ENCODE results near the gene C2orf69. TPM values are rescaled to one million over a fixed set of nuclear protein-coding genes. Genes with fewer than 3 reads are reported as not detected.
A peak's percentile ranks its signal among the peaks of the same experiment; 100 is the strongest.

Gene C2orf69
- total and polyA plus RNA-seq, 2 of the 13 experiments (the other 11 are each of a cell fraction or from before 2014, with no cell fraction given): 4.8 to 19.3 TPM

DNA sequence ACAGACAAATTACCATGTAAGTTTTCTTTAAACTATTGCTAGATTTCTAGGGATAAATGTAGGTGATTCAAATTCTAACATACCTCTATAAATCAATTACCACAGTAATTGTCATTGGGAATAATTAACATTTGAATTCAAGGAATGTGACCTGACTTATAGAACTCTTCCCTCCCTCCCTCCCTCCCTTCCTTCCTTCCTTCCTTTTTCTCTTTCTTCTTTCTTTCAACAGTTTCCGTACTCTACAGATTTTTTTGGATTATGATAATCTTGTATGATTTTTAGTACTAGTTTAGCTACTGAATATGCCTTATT is 41.9 kb upstream of the C2orf69 start:
- FAIRE-seq: no peak
- peak; percentile 86 for TF ChIP-seq HNRNPK (IDR thresholded peaks at IDR 0.05; ENCODE audit: low read depth, low read length, poor library complexity, severe bottlenecking)
- TF ChIP-seq, protein P1, sequence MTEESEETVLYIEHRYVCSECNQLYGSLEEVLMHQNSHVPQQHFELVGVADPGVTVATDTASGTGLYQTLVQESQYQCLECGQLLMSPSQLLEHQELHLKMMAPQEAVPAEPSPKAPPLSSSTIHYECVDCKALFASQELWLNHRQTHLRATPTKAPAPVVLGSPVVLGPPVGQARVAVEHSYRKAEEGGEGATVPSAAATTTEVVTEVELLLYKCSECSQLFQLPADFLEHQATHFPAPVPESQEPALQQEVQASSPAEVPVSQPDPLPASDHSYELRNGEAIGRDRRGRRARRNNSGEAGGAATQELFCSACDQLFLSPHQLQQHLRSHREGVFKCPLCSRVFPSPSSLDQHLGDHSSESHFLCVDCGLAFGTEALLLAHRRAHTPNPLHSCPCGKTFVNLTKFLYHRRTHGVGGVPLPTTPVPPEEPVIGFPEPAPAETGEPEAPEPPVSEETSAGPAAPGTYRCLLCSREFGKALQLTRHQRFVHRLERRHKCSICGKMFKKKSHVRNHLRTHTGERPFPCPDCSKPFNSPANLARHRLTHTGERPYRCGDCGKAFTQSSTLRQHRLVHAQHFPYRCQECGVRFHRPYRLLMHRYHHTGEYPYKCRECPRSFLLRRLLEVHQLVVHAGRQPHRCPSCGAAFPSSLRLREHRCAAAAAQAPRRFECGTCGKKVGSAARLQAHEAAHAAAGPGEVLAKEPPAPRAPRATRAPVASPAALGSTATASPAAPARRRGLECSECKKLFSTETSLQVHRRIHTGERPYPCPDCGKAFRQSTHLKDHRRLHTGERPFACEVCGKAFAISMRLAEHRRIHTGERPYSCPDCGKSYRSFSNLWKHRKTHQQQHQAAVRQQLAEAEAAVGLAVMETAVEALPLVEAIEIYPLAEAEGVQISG (CRISPR knock-in tag; IDR thresholded peaks at IDR 0.05): no peak
- TF ChIP-seq, protein P2, sequence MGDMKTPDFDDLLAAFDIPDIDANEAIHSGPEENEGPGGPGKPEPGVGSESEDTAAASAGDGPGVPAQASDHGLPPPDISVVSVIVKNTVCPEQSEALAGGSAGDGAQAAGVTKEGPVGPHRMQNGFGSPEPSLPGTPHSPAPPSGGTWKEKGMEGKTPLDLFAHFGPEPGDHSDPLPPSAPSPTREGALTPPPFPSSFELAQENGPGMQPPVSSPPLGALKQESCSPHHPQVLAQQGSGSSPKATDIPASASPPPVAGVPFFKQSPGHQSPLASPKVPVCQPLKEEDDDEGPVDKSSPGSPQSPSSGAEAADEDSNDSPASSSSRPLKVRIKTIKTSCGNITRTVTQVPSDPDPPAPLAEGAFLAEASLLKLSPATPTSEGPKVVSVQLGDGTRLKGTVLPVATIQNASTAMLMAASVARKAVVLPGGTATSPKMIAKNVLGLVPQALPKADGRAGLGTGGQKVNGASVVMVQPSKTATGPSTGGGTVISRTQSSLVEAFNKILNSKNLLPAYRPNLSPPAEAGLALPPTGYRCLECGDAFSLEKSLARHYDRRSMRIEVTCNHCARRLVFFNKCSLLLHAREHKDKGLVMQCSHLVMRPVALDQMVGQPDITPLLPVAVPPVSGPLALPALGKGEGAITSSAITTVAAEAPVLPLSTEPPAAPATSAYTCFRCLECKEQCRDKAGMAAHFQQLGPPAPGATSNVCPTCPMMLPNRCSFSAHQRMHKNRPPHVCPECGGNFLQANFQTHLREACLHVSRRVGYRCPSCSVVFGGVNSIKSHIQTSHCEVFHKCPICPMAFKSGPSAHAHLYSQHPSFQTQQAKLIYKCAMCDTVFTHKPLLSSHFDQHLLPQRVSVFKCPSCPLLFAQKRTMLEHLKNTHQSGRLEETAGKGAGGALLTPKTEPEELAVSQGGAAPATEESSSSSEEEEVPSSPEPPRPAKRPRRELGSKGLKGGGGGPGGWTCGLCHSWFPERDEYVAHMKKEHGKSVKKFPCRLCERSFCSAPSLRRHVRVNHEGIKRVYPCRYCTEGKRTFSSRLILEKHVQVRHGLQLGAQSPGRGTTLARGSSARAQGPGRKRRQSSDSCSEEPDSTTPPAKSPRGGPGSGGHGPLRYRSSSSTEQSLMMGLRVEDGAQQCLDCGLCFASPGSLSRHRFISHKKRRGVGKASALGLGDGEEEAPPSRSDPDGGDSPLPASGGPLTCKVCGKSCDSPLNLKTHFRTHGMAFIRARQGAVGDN (CRISPR knock-in tag; IDR thresholded peaks at IDR 0.05): no peak

More for the DNA sequence above, 41.9 kb upstream of the C2orf69 start:
- Histone ChIP-seq H3K9ac (ENCODE audit: insufficient read depth, low read depth, low read length) (no peak overlapping the region), H4K20me1 (ENCODE audit: insufficient read depth, low read length) (no peaks in the 10 kb centered on the region), H3K79me2 (ENCODE audit: insufficient read depth, low read length) (no peaks in the 10 kb centered on the region), H3K4me2 (ENCODE audit: low read depth, low read length) (no peak overlapping the region), H3K36me3 (replicated peaks in 1 of 2; ENCODE audit: control insufficient read depth in 1 of 2, insufficient read depth in 2 of 2, low read length in 2 of 2) (no peaks in the 10 kb centered on the region), H2AFZ (ENCODE audit: low read length) (no peak overlapping the region), H3K4me3 (replicated peaks in 1 of 3; ENCODE audit: insufficient read depth in 1 of 3, low read depth in 2 of 3, low read length in 3 of 3) (no peak overlapping the region), H3K27me3 (ENCODE audit: control insufficient read depth in 1 of 2, insufficient read depth in 2 of 2, low read length in 2 of 2) (no peaks in the 10 kb centered on the region), H3K4me1 (ENCODE audit: insufficient read depth, low read length) (no peaks in the 10 kb centered on the region), H3K9me3 (ENCODE audit: low read length) (peaks cover 6% of the 10 kb centered on the region), H3K27ac (ENCODE audit: extremely low read length, insufficient read depth, low read length) (no peak overlapping the region)
- intact Hi-C loops (cut with micrococcal nuclease; ENCODE audit: unreplicated experiment) (no loop called here), in situ Hi-C loops (cut with HindIII; ENCODE audit: extremely low pct_ligation_motif_present, low pct_unique_long_range_greater_than_20kb) (no loop called here)
- 69% methylated on average over 1 of the region's 1 CpG for WGBS (ENCODE audit: low lambda C conversion rate)
- POLR2A ChIA-PET: no interaction called here
- CTCF ChIA-PET (ENCODE audit: low intra/inter-chr PET ratio, low total read pairs): no interaction called here
- ATAC-seq: no peak
- no peak for DNase-seq (ENCODE audit: low spot score)
- BruUV-seq (replicated peaks): no TSS peak

All from HepG2 (cell line).